ENCODE measurements around the gene GTF2IRD1.

The GTF2IRD1 gene

DNA sequence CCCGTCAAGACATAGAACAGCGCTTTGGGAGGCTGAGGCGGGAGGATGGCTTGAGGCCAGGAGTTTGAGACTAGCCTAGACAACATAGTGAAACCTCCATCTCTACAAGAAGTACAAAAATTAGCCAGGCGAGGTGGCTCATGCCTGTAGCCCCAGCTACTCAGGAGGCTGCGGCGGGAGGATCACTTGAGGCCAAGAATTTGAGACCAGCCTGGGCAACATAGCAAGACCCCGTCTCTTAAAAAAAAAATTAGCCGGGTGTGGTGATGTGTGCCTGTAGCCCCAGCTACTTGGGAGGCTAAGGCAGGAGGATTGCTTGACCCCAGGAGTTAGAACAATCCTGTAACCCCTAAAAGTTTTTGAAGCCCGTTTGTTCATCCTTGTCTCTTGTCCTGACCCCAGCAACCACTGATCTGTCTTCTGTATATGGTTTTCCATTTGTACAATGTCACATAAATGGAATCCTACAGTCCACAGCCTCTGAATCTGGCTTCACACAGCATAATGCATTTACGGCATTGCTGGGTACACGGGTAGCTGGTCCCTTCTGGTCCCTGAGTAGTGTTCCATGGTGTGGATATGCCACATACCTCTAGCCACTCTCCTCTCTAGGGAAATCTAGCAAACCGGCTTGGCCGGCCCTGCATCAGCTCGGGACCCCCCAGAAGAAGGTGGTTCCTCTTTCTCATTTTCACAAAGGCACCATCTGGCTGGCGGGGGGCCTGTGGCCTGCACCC, 8.4 kb downstream of the GTF2IRD1 start:
- no peak for DNase-seq (ENCODE audit: extremely low read depth, insufficient read length)
- H3K27me3 ChIP-seq (replicated peaks; ENCODE audit: control insufficient read depth, insufficient read depth, low read length), result no peaks in the 10 kb centered on the region
- H3K4me3 ChIP-seq (replicated peaks; ENCODE audit: low read depth, low read length), result no peak overlapping the region
- H3K36me3 ChIP-seq (ENCODE audit: control insufficient read depth, insufficient read depth, low read length), result no peaks in the 10 kb centered on the region
- TF ChIP-seq, protein P1, sequence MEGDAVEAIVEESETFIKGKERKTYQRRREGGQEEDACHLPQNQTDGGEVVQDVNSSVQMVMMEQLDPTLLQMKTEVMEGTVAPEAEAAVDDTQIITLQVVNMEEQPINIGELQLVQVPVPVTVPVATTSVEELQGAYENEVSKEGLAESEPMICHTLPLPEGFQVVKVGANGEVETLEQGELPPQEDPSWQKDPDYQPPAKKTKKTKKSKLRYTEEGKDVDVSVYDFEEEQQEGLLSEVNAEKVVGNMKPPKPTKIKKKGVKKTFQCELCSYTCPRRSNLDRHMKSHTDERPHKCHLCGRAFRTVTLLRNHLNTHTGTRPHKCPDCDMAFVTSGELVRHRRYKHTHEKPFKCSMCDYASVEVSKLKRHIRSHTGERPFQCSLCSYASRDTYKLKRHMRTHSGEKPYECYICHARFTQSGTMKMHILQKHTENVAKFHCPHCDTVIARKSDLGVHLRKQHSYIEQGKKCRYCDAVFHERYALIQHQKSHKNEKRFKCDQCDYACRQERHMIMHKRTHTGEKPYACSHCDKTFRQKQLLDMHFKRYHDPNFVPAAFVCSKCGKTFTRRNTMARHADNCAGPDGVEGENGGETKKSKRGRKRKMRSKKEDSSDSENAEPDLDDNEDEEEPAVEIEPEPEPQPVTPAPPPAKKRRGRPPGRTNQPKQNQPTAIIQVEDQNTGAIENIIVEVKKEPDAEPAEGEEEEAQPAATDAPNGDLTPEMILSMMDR (IDR thresholded peaks at IDR 0.05; ENCODE audit: insufficient read depth, low read length, poor library complexity, severe bottlenecking), result no peak

GRCh38 chr7:74462707-74463100, 9.0 kb downstream of the GTF2IRD1 start:
- no peaks in the 10 kb centered on the region for H3K27me3 ChIP-seq (replicated peaks; ENCODE audit: control insufficient read depth, insufficient read depth, low read length)
- DNase-seq (ENCODE audit: extremely low read depth, insufficient read length), result peak; percentile 52
- TF ChIP-seq, protein P1 (IDR thresholded peaks at IDR 0.05; ENCODE audit: insufficient read depth, low read length, poor library complexity, severe bottlenecking), result no peak
- no peaks in the 10 kb centered on the region for H3K36me3 ChIP-seq (ENCODE audit: control insufficient read depth, insufficient read depth, low read length)
- no peak overlapping the region for H3K4me3 ChIP-seq (replicated peaks; ENCODE audit: low read depth, low read length)

DNA sequence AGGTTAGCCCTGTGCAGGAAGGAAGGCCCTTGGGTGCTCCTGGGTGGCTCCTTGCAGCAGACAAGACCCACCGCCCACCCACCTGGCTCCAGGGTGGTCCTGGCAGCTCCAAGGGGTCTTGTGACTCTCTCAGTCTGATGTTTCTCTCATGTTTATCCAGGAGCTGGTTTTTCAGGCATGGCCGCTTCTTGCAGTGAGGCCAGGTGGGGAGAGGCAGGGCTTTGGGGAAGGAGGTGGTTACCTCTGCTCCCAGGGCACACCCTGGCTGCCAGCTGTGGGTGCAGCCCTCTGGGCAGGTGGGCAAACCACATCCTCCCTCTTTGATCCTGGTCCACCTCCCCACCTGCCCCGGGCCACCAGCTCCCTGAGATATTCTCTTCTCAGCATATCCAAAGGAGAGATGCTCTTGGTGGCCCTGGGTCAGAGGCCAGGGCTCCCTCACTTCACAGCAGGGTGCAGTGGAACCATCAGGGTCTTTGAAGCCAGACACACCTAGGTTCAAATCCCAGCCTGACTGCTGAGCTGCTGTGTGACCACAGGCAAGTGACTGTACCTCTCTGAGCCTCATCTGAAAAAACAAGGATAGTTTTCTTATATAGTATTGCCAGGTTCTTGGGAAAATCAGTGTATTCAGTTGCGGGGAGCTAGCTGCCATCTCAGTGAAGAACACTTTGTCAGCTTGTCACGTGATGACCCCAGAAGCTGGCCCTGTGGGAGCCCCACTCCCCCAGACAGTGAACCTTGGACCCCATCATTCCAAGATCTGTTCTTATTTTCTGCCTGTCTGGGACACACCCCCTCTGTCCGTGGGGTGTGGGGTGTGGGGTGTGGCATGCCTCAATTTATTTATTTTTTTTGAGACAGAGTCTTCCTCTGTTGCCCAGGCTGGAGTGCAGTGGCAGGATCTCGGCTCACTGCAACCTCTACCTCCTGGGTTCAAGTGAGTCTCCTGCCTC, 11.5 kb downstream of the GTF2IRD1 start:
- no peak for DNase-seq (ENCODE audit: extremely low read depth, insufficient read length)
- no peaks in the 10 kb centered on the region for H3K36me3 ChIP-seq (ENCODE audit: control insufficient read depth, insufficient read depth, low read length)
- no peaks in the 10 kb centered on the region for H3K27me3 ChIP-seq (replicated peaks; ENCODE audit: control insufficient read depth, insufficient read depth, low read length)
- TF ChIP-seq, protein P1 (IDR thresholded peaks at IDR 0.05; ENCODE audit: insufficient read depth, low read length, poor library complexity, severe bottlenecking), result no peak
- no peak overlapping the region for H3K4me3 ChIP-seq (replicated peaks; ENCODE audit: low read depth, low read length)

DNA sequence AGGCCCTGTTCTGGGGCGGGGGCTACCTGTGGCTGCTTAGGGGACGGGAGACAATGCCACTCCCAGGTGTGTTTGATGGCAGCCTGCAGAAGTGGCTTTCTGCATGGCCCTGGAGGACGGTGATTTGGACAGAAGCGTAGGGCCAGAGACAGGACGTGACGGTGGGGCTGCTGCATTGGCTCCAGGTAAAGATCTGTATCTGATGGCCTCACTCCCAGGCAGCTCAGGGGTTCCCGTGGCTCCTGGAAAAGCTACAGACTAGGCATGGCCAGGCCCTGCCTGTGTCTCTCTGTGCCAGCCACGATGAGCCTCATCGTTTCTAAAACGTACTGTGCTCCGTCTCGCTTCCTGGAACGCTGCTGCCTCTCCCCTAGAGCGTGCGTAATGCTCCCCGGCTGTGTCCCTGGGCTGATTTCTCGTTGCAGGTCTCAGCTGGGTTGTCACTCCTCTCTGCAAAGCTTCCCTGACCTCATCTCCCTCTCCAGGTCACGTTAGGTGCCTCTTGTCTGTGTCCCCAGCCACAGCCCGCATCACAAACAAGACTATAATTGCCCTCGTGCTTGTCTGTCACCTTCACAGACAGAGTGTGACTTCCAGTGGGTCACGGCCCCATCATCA, 12.6 kb downstream of the GTF2IRD1 start:
- no peak for DNase-seq (ENCODE audit: extremely low read depth, insufficient read length)
- TF ChIP-seq, protein P1 (IDR thresholded peaks at IDR 0.05; ENCODE audit: insufficient read depth, low read length, poor library complexity, severe bottlenecking), result no peak
- H3K36me3 ChIP-seq (ENCODE audit: control insufficient read depth, insufficient read depth, low read length), result no peaks in the 10 kb centered on the region

DNA sequence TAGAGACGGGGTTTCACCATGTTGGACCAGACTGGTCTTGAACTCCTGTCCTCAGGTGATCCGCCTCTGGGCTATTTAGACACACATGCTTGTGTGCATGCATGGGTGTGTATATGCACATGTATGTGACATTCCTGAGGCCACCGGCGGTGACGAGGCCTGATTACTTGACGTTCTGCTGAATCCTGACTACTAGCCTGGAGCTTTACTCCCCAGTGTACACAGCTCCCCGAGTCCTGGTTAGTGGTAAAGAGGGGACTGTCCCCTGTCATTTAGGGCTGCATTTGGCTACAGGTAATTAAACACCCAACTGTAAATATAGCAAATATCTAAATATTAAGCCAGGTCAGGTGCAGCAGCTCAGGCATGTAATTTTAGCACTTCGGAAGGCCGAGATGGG, 14.2 kb downstream of the GTF2IRD1 start:
- Histone ChIP-seq H3K4me3 (replicated peaks; ENCODE audit: low read depth, low read length) (no peak overlapping the region), H3K36me3 (ENCODE audit: control insufficient read depth, insufficient read depth, low read length) (no peaks in the 10 kb centered on the region), H3K27me3 (replicated peaks; ENCODE audit: control insufficient read depth, insufficient read depth, low read length) (no peaks in the 10 kb centered on the region)
- no peak for DNase-seq (ENCODE audit: extremely low read depth, insufficient read length)
- TF ChIP-seq, protein P1 (IDR thresholded peaks at IDR 0.05; ENCODE audit: insufficient read depth, low read length, poor library complexity, severe bottlenecking), result no peak

More for the DNA sequence above, 12.6 kb downstream of the GTF2IRD1 start:
- no peaks in the 10 kb centered on the region for H3K27me3 ChIP-seq (replicated peaks; ENCODE audit: control insufficient read depth, insufficient read depth, low read length)
- H3K4me3 ChIP-seq (replicated peaks; ENCODE audit: low read depth, low read length), result no peak overlapping the region
